Adrenal gland (tissue), 12 donors: ENCODE results near the gene PRX. TPM values are rescaled to one million over a fixed set of nuclear protein-coding genes. Genes with fewer than 3 reads are reported as not detected.
A peak's percentile ranks its signal among the peaks of the same experiment; 100 is the strongest.

Source experiments
- DNase-seq, 7 donors: peaks; one replicate each; pipeline ENCODE4 v3.0.0-alpha.2; 2019 to 2020
- H3K27ac ChIP-seq, 5 donors: fragments of 200-600 bp; sonication (generic) in 4 of 5; 1 replicate in 3 of 5; 2 replicates in 2 of 5; pipeline versions ENCODE4 v1.5.1 to v1.8.0; 2016 to 2020; ENCODE audit warnings: mild to moderate bottlenecking in 1 of 5
- H3K27me3 ChIP-seq: fragments of 200-600 bp; 2 replicates; pipeline ENCODE4 v1.8.0; 2021
- H3K36me3 ChIP-seq, 2 donors: fragments of 200-600 bp; replicated peaks in 1 of 2; 1 replicate in 1 of 2; 2 replicates in 1 of 2; pipeline versions ENCODE4 v1.5.1 to v1.8.0; 2018 to 2022
- H3K4me1 ChIP-seq, 2 donors: fragments of 200-600 bp; replicated peaks in 1 of 2; 1 replicate in 1 of 2; 2 replicates in 1 of 2; pipeline versions ENCODE4 v1.5.1 to v1.8.0; 2018 to 2021
- H3K4me3 ChIP-seq, 4 donors: fragments of 200-600 bp; sonication (generic) in 3 of 4; one replicate each; pipeline ENCODE4 v1.5.1; 2016 to 2018
- H3K9me3 ChIP-seq, 3 donors: fragments of 200-600 bp; sonication (generic) in 1 of 3; replicated peaks in 1 of 3; 1 replicate in 2 of 3; 2 replicates in 1 of 3; pipeline versions ENCODE4 v1.5.1 to v1.8.0; 2016 to 2021
- POLR2A ChIP-seq, 2 donors: fragments of 450-650 bp; IDR thresholded peaks; one replicate each; pipeline ENCODE4 v1.6.1; 2017; ENCODE audit warnings: antibody characterized with exemption in 2 of 2, mild to moderate bottlenecking in 2 of 2, moderate library complexity in 1 of 2
- WGBS, 4 donors: extraction: QIAGEN DNeasy Blood & Tissue Kit in 2 of 4; methylation state at CpG; one replicate each; pipeline versions ENCODE4 v1.1.5 to v1.1.7; 2013 to 2017; 5-methylcytosine and 5-hydroxymethylcytosine counted together
- intact Hi-C, 2 donors: fragments of 100-400 bp; cut with DNase I; formaldehyde crosslinking; loops; one replicate each; pipeline versions ENCODE4 v1.14.1 to v1.15.0; 2022 to 2023
- polyA plus RNA-seq, 3 donors: library from polyadenylated mRNA; stranded (reverse); fragments of 200-250 nt in 2 of 3; fragments of 350-450 nt in 1 of 3; fragmentation: Illumina TruSeq in 1 of 3; extraction: RNeasy Lipid Tissue Mini Kit (QIAGEN cat#74804) in 1 of 3; gene quantifications; one replicate each; pipeline ENCODE4 v1.2.3, GENCODE V29; 2013 to 2014
- total RNA-seq, 9 donors: library from RNA; depleted of rRNA in 4 of 9; stranded (reverse); fragments of >200 nt in 4 of 9; fragments of 120-200 nt in 1 of 9; fragmentation: NEBNext Ultra II Directional in 1 of 9; extraction: Animal tissue kit (Norgen Biotek cat#: 25700) in 1 of 9; gene quantifications; one replicate each; pipeline versions ENCODE4 v1.1.0 to v1.2.4, GENCODE V29; 2013 to 2023
- TF ChIP-seq, protein P1 (sequence below), 6 experiments: fragments of 450-650 bp in 4 of 6; fragments of 200-600 bp in 2 of 6; sonication (generic) in 1 of 6; IDR thresholded peaks; 1 replicate in 5 of 6; 2 replicates in 1 of 6; pipeline versions ENCODE4 v1.5.1 to v1.8.0; 2016 to 2021; ENCODE audit warnings: antibody characterized with exemption in 6 of 6, mild to moderate bottlenecking in 2 of 6, moderate library complexity in 1 of 6
- donor health status: healthy with polysubstance abuse.
- donor health status: Bipolar disorder and iron deficiency.
- donor health status: DM: yes; HTN: yes; CAD: no.
- donor health status: DM: no; HTN: no; CAD: no.
- donor health status: DM: no; HTN: no; CAD: no.
- donor health status: DM: yes; HTN: yes; CAD: no.

The PRX gene
- total and polyA plus RNA-seq, 12 donors: 3.2 to 12.8 (median 7.7) TPM

DNA sequence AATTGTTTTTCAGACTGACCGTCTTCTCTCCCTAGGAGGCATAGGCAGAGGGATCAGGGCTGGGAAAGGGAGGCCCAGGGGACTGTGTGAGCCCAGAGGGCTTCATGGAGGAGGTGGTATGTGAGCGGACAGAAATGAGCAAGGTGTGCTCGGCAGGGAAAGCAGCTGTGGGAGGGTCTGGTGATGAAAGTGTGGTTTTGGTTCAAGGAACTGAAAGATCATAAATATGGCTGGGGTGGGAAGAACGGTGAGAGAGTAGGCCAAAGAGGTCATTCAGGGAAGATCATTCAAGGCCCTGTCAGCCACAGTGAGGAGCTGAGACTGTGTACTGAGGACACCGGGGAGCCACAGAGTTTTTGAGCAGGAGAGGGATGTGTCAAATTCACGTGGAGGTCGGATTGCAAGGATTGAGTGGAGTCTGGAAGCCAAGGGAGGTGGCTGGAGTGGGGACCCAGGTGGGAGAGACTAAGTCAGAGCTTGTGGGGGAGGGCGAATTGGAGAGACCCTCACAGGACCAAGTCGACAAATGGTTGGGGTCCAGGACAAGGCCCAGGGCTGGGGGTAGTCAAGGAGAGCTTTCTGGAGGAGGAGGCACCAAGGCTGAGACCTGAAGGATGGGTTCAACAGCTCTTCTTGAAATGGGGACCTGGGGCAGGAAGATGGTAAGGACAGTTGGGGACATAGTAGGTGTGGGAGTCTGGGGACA, 57.0 kb downstream of the PRX start:
- no peaks in the 10 kb centered on the region for H3K9me3 ChIP-seq
- no peak for DNase-seq
- H3K36me3 ChIP-seq: peaks cover 0 to 7% of the 10 kb centered on the region in 2 donors
- no peak for TF ChIP-seq POLR2A (IDR thresholded peaks at IDR 0.05)
- TF ChIP-seq, protein P1, sequence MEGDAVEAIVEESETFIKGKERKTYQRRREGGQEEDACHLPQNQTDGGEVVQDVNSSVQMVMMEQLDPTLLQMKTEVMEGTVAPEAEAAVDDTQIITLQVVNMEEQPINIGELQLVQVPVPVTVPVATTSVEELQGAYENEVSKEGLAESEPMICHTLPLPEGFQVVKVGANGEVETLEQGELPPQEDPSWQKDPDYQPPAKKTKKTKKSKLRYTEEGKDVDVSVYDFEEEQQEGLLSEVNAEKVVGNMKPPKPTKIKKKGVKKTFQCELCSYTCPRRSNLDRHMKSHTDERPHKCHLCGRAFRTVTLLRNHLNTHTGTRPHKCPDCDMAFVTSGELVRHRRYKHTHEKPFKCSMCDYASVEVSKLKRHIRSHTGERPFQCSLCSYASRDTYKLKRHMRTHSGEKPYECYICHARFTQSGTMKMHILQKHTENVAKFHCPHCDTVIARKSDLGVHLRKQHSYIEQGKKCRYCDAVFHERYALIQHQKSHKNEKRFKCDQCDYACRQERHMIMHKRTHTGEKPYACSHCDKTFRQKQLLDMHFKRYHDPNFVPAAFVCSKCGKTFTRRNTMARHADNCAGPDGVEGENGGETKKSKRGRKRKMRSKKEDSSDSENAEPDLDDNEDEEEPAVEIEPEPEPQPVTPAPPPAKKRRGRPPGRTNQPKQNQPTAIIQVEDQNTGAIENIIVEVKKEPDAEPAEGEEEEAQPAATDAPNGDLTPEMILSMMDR (IDR thresholded peaks at IDR 0.05): no peak
- peaks cover 0 to 10% of the 10 kb centered on the region in 2 donors for H3K4me1 ChIP-seq
- H3K27me3 ChIP-seq: no peaks in the 10 kb centered on the region
- 72 to 79% (median 77%) methylated on average over 9 of the region's 9 CpGs for WGBS, 4 donors
- H3K27ac ChIP-seq: no peak overlapping the region
- intact Hi-C loops: no loop called here
- no peak overlapping the region for H3K4me3 ChIP-seq

DNA sequence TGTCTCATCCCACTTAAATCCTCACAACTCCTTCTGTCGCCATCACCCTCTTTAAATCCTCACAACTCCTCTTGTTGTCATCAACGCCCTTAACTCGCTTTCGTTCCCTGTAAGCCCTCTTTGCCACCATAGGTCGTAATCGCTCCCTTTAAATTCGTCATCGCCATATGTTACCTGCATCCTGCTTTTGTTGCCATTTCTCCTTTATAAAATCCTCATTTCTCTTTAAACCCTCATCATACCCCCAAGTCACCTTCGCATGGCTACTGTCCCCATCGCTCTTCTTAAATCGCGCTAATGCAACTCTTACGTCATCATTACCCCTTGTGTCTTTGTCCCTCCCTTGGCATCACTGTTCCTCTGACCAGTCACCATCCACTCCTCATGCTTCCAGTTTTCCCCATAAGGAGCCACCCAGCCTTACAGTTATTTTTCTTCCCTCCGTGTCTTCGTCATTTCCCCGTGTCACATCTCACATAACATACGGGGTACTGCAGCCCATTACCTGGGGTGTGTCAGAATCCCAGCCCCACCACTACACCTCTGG, 64.1 kb downstream of the PRX start:
- peak overlapping the region; percentile 53 to 86 (median 77) for H3K4me3 ChIP-seq
- DNase-seq: peak in 4 of 7 donors; percentile 38 to 65 (median 54)
- peaks cover 7 to 18% of the 10 kb centered on the region in 2 donors for H3K4me1 ChIP-seq
- H3K36me3 ChIP-seq: no peaks in the 10 kb centered on the region
- H3K27ac ChIP-seq: peak overlapping the region in 3 of 5 donors; percentile 43 to 88 (median 79)
- no peaks in the 10 kb centered on the region for H3K27me3 ChIP-seq
- no peaks in the 10 kb centered on the region for H3K9me3 ChIP-seq
- intact Hi-C loops: no loop called here
- 10 to 15% (median 11%) methylated on average over 17 of the region's 17 CpGs for WGBS, 4 donors
- no peak for TF ChIP-seq POLR2A (IDR thresholded peaks at IDR 0.05)
- TF ChIP-seq, protein P1 (IDR thresholded peaks at IDR 0.05): no peak

DNA sequence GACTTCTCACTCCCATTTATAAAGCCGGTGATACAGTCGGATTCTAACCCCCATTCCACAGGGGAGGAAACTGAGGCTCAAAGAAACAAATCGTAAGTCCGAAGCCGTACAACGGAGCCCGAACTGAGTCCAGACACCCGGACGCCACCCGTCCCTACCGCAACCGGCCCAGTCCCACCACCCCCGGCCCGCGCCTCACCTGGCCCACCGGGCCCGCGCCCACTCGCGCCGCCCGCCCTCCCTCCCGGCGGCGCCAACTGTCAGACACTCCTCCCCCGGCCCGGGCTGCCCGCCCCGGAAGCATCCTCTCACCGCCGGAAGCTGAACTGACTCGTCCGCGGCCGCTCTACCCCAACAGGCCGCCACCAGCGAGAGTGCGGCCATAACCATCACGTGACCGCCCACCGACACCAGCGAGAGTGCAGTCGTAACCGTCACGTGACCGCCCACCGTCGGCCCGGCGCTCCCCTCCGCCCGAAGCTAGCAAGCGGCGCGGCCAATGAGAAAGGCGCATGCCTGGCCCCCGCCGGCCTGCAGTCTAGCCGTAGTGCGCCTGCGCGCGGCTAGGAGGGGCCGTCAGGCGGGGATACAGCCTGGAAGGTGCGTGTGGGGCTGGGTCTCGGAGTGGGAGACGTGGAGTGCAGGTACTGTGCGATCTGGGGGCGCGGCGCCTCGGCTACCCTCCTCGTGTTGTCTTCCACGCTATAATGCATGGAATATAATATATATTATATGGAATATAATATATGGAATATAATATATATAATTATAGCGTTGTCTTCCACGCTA, 64.9 kb downstream of the PRX start, which contains the start of the genes C19orf47 and PLD3:
TSS of gene C19orf47 (minus strand) at position 273 of the 789 bp plus-strand sequence. CDS start 6,540 bp downstream, outside the sequence.
TSS of gene PLD3 (plus strand) at position 571 of the 789 bp plus-strand sequence. CDS start 17,789 bp downstream, outside the sequence.
- peak within 1 kb of the TSS; percentile 53 to 86 (median 77) for H3K4me3 ChIP-seq
- intact Hi-C loops: no loop called here

More for the DNA sequence above, 64.9 kb downstream of the PRX start, which contains the start of the genes C19orf47 and PLD3:
- Histone ChIP-seq H3K27me3 (no peaks in the 10 kb centered on the region), H3K27ac (peak within 1 kb of the TSS in 4 of 5 donors; percentile 43 to 88 (median 65)), H3K9me3 (no peaks in the 10 kb centered on the region), H3K36me3 (no peaks in the 10 kb centered on the region), H3K4me1 (peaks cover 7 to 18% of the 10 kb centered on the region in 2 donors)
- peak; percentile 99 to 100 (median 100) for DNase-seq
- peak; percentile 90 to 97 for TF ChIP-seq POLR2A (IDR thresholded peaks at IDR 0.05)
- TF ChIP-seq, protein P1 (IDR thresholded peaks at IDR 0.05): peak in 2 of 6 experiments; percentile 13 to 31
- WGBS, 4 donors: 0 to 1% (median 1%) methylated on average over 26 to 77 of the region's 77 CpGs
